LNCAP (cell line): ENCODE measurements around the gene C1orf94.

Experiments used
- CTCF ChIP-seq: fragments of 450-650 bp; IDR thresholded peaks from 2 replicates; pipeline ENCODE4 v1.5.1; 2017; ENCODE audit warnings: mild to moderate bottlenecking

C1orf94 gene

GRCh38 chr1:34237151-34237815 lies 60.6 kb downstream of the C1orf94 start:
- no peak for TF ChIP-seq CTCF

GRCh38 chr1:34245967-34246366 lies 69.3 kb downstream of the C1orf94 start:
- TF ChIP-seq CTCF, result no peak

- no peak for TF ChIP-seq CTCF
These were observed 73.6 kb downstream of the C1orf94 start for GRCh38 chr1:34250342-34250741.

- TF ChIP-seq CTCF, result no peak
These were observed 85.5 kb downstream of the C1orf94 start for GRCh38 chr1:34262023-34262853.

- no peak for TF ChIP-seq CTCF
These were observed 86.2 kb downstream of the C1orf94 start for GRCh38 chr1:34262921-34263320.

- TF ChIP-seq CTCF, result no peak
These were observed 86.7 kb downstream of the C1orf94 start for GRCh38 chr1:34263406-34263805.

GRCh38 chr1:34265396-34265795 lies 88.7 kb downstream of the C1orf94 start:
- TF ChIP-seq CTCF, result no peak
